Hepatocyte (in vitro differentiated cells): ENCODE measurements around the gene OCA2. TPM values are rescaled to one million over a fixed set of nuclear protein-coding genes. Genes with fewer than 3 reads are reported as not detected.

Experiments
- DNase-seq: peaks from one replicate; pipeline ENCODE4 v3.0.0-alpha.2; 2016; ENCODE audit warnings: low spot score
- H2AFZ ChIP-seq: fragments of 200-600 bp; sonication (generic); 2 replicates; pipeline ENCODE4 v1.6.0; 2016; ENCODE audit warnings: antibody characterized with exemption, mild to moderate bottlenecking
- H3K27ac ChIP-seq: fragments of 200-600 bp; sonication (generic); 2 replicates; pipeline ENCODE4 v1.5.1; 2016; ENCODE audit warnings: mild to moderate bottlenecking
- H3K27me3 ChIP-seq: fragments of 200-600 bp; sonication (generic); 2 replicates; pipeline ENCODE4 v1.6.1; 2016
- H3K36me3 ChIP-seq: fragments of 200-600 bp; sonication (generic); replicated peaks from 2 replicates; pipeline ENCODE4 v1.5.1; 2016; ENCODE audit warnings: low read depth; ENCODE audit not compliant: insufficient read depth
- H3K4me1 ChIP-seq: fragments of 200-600 bp; sonication (generic); 2 replicates; pipeline ENCODE4 v1.5.1; 2016; ENCODE audit warnings: mild to moderate bottlenecking, moderate library complexity; ENCODE audit not compliant: insufficient read depth
- H3K4me2 ChIP-seq: fragments of 200-600 bp; sonication (generic); 2 replicates; pipeline ENCODE4 v1.6.0; 2016
- H3K4me3 ChIP-seq: fragments of 200-600 bp; sonication (generic); 2 replicates; pipeline ENCODE4 v1.5.1; 2016; ENCODE audit warnings: mild to moderate bottlenecking
- H3K79me2 ChIP-seq: fragments of 200-600 bp; sonication (generic); 2 replicates; pipeline ENCODE4 v1.6.0; 2017; ENCODE audit warnings: mild to moderate bottlenecking
- H3K9me2 ChIP-seq: fragments of 200-600 bp; sonication (generic); replicated peaks from 2 replicates; pipeline ENCODE4 v1.6.0; 2017; ENCODE audit warnings: mild to moderate bottlenecking; ENCODE audit not compliant: insufficient read depth
- H3K9me3 ChIP-seq: fragments of 200-600 bp; sonication (generic); 2 replicates; pipeline ENCODE4 v1.5.1; 2016; ENCODE audit warnings: low read depth, mild to moderate bottlenecking
- H4K20me1 ChIP-seq: fragments of 200-600 bp; sonication (generic); 2 replicates; pipeline ENCODE4 v1.6.0; 2016; ENCODE audit warnings: mild to moderate bottlenecking; ENCODE audit not compliant: insufficient read depth, poor library complexity, severe bottlenecking
- EZH2 ChIP-seq: fragments of 200-600 bp; sonication (generic); IDR thresholded peaks from 2 replicates; pipeline ENCODE4 v1.6.1; 2016; ENCODE audit warnings: antibody characterized with exemption, mild to moderate bottlenecking, borderline replicate concordance
- EZH2phosphoT487 ChIP-seq: fragments of 200-600 bp; sonication (generic); IDR thresholded peaks from one replicate; pipeline ENCODE4 v1.6.1; 2018; ENCODE audit warnings: antibody characterized with exemption, mild to moderate bottlenecking, low read depth, moderate library complexity; ENCODE audit not compliant: unreplicated experiment, severe bottlenecking
- WGBS: methylation state at CpG from one replicate; pipeline ENCODE4 v1.1.6; 2016; ENCODE audit warnings: low lambda C conversion rate; ENCODE audit errors: missing lambda C conversion rate; 5-methylcytosine and 5-hydroxymethylcytosine counted together
- polyA plus RNA-seq: library from polyadenylated mRNA; unstranded; fragments of >200 nt; fragmentation: Nextera tagmentation; extraction: Ambion mirVana; gene quantifications from 2 replicates; pipeline ENCODE4 v1.2.1, GENCODE V29; 2016
- total RNA-seq: library from RNA; depleted of rRNA; stranded (reverse); fragments of >200 nt; gene quantifications from 2 replicates; pipeline ENCODE4 v1.2.3, GENCODE V29; 2014
- TF ChIP-seq, protein P1 (sequence below): fragments of 200-600 bp; sonication (generic); IDR thresholded peaks from 2 replicates; pipeline ENCODE4 v1.5.1; 2016; ENCODE audit warnings: antibody characterized with exemption, mild to moderate bottlenecking; ENCODE audit not compliant: poor library complexity

The OCA2 gene
- total and polyA plus RNA-seq, 2 experiments from 2014 or later: 25.1 to 27.7 TPM

DNA sequence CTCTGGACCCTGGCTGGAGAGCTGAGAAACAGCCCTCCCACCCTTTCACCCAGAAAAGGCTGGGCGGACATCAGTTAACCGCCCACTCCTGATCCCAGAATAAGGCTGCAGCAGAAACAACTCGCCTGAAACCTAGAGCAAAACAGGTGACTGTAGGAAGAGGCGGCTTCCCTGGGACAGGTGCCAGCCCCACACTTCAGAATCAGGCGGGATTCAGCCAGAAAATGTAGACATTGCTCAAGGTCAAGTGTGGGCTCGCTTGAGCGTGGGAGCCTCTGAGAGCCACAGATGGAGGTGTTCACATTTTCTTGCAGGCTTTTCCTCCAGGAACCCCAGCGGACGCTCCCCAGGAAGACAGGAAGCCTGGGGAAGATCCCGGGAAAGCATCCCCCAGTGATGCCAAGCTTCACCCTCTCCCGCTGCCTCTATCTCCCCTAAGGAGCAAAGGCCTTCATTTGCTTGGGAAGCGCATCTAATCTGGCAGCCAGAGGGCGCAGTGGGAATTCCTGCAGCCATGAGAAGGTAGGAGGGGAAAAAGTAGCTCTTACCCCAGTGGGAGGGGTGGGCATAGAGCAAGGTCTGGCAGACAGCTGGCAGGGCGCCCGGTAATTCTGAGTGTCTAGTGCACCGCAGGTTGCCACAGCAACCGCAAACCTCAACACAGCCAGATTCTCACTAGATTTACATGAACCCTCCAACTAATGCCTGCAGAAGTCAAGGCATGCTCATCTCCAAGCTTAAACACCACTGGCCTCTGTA, 77.7 kb downstream of the OCA2 start:
- Histone ChIP-seq H3K9me3 (no peaks in the 10 kb centered on the region), H3K36me3 (no peaks in the 10 kb centered on the region), H3K27me3 (no peaks in the 10 kb centered on the region), H3K4me1 (peaks cover 4% of the 10 kb centered on the region), H4K20me1 (no peaks in the 10 kb centered on the region), H3K27ac (no peak overlapping the region), H3K79me2 (no peaks in the 10 kb centered on the region), H3K4me2 (no peak overlapping the region), H3K4me3 (no peak overlapping the region), H2AFZ (no peak overlapping the region), H3K9me2 (no peaks in the 10 kb centered on the region)
- DNase-seq: peak; percentile 90
- TF ChIP-seq EZH2phosphoT487: no peak
- TF ChIP-seq, protein P1, sequence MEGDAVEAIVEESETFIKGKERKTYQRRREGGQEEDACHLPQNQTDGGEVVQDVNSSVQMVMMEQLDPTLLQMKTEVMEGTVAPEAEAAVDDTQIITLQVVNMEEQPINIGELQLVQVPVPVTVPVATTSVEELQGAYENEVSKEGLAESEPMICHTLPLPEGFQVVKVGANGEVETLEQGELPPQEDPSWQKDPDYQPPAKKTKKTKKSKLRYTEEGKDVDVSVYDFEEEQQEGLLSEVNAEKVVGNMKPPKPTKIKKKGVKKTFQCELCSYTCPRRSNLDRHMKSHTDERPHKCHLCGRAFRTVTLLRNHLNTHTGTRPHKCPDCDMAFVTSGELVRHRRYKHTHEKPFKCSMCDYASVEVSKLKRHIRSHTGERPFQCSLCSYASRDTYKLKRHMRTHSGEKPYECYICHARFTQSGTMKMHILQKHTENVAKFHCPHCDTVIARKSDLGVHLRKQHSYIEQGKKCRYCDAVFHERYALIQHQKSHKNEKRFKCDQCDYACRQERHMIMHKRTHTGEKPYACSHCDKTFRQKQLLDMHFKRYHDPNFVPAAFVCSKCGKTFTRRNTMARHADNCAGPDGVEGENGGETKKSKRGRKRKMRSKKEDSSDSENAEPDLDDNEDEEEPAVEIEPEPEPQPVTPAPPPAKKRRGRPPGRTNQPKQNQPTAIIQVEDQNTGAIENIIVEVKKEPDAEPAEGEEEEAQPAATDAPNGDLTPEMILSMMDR: peak; percentile 65
- WGBS: 76% methylated on average over 15 of the region's 17 CpGs

DNA sequence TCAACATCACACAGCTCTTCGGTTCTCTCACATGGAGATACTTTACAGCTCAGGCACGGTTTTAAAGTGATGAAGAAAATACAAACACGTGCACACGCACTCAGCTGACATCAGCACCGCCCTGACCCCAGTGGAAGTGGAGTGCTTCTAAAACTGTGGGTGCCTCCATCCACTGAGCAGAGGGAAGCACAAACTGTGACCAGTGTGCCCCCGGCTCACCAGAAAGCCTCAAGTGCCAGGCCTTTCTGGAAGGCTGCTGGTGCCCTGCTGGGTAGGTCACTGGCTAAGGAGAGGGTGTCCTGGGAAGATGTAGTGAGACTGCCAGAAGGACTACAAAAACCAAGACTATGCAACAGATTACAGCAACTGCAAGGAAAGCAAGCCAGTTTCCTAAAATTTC, 78.5 kb downstream of the OCA2 start:
- H3K4me1 ChIP-seq: peaks cover 4% of the 10 kb centered on the region
- TF ChIP-seq EZH2phosphoT487 (no peak), EZH2 (no peak)
- TF ChIP-seq, protein P1: no peak
- H3K9me3 ChIP-seq: no peaks in the 10 kb centered on the region
- H3K36me3 ChIP-seq: no peaks in the 10 kb centered on the region
- H3K27me3 ChIP-seq: no peaks in the 10 kb centered on the region
- DNase-seq: no peak
- no peaks in the 10 kb centered on the region for H4K20me1 ChIP-seq
- H3K9me2 ChIP-seq: no peaks in the 10 kb centered on the region
- H3K4me3 ChIP-seq: no peak overlapping the region
- H3K4me2 ChIP-seq: no peak overlapping the region
- WGBS: 92% methylated on average over 6 of the region's 6 CpGs
- no peak overlapping the region for H2AFZ ChIP-seq
- H3K27ac ChIP-seq: no peak overlapping the region
- H3K79me2 ChIP-seq: no peaks in the 10 kb centered on the region

DNA sequence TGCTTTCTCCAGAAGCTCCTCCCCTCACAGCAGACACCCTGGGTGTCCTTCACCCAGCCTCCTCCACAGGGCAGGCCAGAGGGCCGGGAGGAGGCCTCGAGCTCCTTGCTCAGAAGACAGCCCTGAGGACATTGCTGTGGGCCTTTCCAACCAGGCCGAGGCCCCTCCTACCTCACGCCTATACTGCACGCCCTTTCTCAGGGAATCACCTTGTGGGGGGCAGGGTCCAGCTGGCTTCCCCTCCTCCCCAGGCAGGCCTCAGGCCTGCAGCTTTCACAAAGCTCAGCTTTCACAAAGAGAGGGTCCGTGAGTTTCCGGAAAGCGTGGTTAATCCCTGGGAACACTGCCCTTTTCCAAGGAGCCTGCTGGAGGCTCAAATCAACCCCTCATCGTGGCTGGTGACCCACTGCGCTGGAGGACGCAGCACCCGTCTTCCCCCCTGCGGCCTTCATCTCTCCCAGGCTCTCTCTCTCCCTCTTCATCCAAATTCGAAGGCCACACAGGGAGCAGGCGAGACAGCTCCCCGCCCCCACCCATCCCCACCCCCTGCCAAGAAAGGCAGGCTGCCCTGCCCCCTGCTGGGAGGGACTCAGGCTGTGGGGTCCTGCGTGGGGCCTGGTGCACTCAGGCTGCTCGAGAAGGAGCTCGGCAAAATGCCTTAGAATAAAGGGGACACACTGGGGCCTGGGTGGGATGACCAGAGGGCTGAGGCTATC, 79.4 kb downstream of the OCA2 start:
- H3K9me3 ChIP-seq: no peaks in the 10 kb centered on the region
- no peak overlapping the region for H2AFZ ChIP-seq
- no peaks in the 10 kb centered on the region for H3K36me3 ChIP-seq
- no peak for DNase-seq
- peaks cover 4% of the 10 kb centered on the region for H3K4me1 ChIP-seq
- H3K27me3 ChIP-seq: no peaks in the 10 kb centered on the region
- 84% methylated on average over 19 of the region's 19 CpGs for WGBS
- no peaks in the 10 kb centered on the region for H3K79me2 ChIP-seq
- H3K27ac ChIP-seq: no peak overlapping the region
- H4K20me1 ChIP-seq: no peaks in the 10 kb centered on the region
- H3K4me2 ChIP-seq: no peak overlapping the region
- TF ChIP-seq EZH2: no peak
- TF ChIP-seq, protein P1: peak; percentile 10
- no peaks in the 10 kb centered on the region for H3K9me2 ChIP-seq
- H3K4me3 ChIP-seq: no peak overlapping the region
